SU-DHL-6 (cell line): ENCODE data around the gene UTF1.

Source experiments
- EZH2phosphoT487 ChIP-seq: fragments of 200-600 bp; sonication (generic), shearing (Covaris generic); conservative IDR thresholded peaks from 2 replicates; pipeline ENCODE4 v1.6.1; 2018; ENCODE audit warnings: mild to moderate bottlenecking, antibody characterized with exemption, low read length, moderate library complexity, mixed read lengths
- TF ChIP-seq, protein P1 (sequence below): fragments of 200-600 bp; sonication (generic); IDR thresholded peaks from one replicate; pipeline ENCODE4 v1.5.1; 2017; ENCODE audit warnings: antibody characterized with exemption, mild to moderate bottlenecking, low read length, moderate library complexity; ENCODE audit not compliant: insufficient read depth, poor library complexity, severe bottlenecking

DNA sequence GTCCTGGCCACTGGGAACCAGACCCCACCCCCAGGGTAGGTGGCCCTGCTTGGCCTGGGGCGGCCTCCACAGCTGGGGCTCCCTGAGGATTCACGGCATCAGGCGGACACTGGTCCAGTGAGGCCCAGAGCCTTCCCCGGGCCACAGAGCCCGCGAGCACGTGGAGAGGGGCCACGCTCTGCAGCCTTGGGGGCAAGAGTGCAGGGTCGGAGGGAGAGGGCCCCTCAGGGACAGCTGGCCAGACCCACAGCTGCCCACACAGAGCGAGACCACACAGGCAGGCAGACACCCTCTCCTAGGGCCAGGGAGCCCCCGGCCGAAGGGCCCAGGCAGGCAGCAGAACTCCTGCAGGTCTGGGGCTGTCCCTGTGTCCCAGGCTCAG is 18.3 kb downstream of the UTF1 start:
- TF ChIP-seq EZH2phosphoT487: no peak
- TF ChIP-seq, protein P1, sequence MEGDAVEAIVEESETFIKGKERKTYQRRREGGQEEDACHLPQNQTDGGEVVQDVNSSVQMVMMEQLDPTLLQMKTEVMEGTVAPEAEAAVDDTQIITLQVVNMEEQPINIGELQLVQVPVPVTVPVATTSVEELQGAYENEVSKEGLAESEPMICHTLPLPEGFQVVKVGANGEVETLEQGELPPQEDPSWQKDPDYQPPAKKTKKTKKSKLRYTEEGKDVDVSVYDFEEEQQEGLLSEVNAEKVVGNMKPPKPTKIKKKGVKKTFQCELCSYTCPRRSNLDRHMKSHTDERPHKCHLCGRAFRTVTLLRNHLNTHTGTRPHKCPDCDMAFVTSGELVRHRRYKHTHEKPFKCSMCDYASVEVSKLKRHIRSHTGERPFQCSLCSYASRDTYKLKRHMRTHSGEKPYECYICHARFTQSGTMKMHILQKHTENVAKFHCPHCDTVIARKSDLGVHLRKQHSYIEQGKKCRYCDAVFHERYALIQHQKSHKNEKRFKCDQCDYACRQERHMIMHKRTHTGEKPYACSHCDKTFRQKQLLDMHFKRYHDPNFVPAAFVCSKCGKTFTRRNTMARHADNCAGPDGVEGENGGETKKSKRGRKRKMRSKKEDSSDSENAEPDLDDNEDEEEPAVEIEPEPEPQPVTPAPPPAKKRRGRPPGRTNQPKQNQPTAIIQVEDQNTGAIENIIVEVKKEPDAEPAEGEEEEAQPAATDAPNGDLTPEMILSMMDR: no peak
